HEK293 (cell line): ENCODE results near the gene LAP3.

Experiments
- CTCF ChIA-PET: fragments of 350-600 bp; formaldehyde crosslinking; extraction: SDS; loops from one replicate; lab custom pipeline; 2021; ENCODE audit warnings: antibody characterized with exemption; lab: Yijun Ruan, JAX
- POLR2A ChIA-PET: fragments of 300-600 bp; formaldehyde crosslinking; extraction: SDS; loops from one replicate; lab custom pipeline; 2020; ENCODE audit warnings: antibody characterized with exemption, inconsistent platforms; lab: Yijun Ruan, JAX
- H3K27ac ChIP-seq: fragments of 200-500 bp; sonication (Bioruptor generic); 2 replicates; pipeline ENCODE4 v1.5.1; 2014; ENCODE audit warnings: low read depth, low read length, control low read depth, inconsistent platforms; ENCODE audit errors: extremely low read depth
- H3K36me3 ChIP-seq, 2 experiments: fragments of 200-500 bp in 1 of 2; sonication (Bioruptor generic) in 1 of 2; 1 replicate in 1 of 2; 2 replicates in 1 of 2; pipeline ENCODE4 v1.5.1; 2014 to 2017; ENCODE audit warnings: inconsistent platforms in 2 of 2, low read length in 2 of 2; ENCODE audit not compliant: control insufficient read depth in 2 of 2, insufficient read depth in 1 of 2
- H3K4me1 ChIP-seq: fragments of 200-500 bp; sonication (Bioruptor generic); 2 replicates; pipeline ENCODE4 v1.5.1; 2014; ENCODE audit warnings: mild to moderate bottlenecking, low read length, inconsistent platforms; ENCODE audit not compliant: control insufficient read depth, insufficient read depth
- H3K4me3 ChIP-seq: 2 replicates; pipeline ENCODE4 v1.5.1; 2011; ENCODE audit warnings: low read depth, mild to moderate bottlenecking, control low read depth, low read length, moderate library complexity
- H3K9me3 ChIP-seq: fragments of 200-500 bp; sonication (Bioruptor generic); 2 replicates; pipeline ENCODE4 v1.5.1; 2014; ENCODE audit warnings: low read depth, low read length, inconsistent platforms; ENCODE audit not compliant: control insufficient read depth, insufficient read depth
- BCL11B ChIP-seq: fragments of 450-650 bp; formaldehyde crosslinking; IDR thresholded peaks from 2 replicates; pipeline ENCODE4 v1.5.1; 2016; ENCODE audit warnings: low read depth, missing biosample characterization, missing genetic modification characterization
- GLIS1 ChIP-seq: fragments of 450-650 bp; formaldehyde crosslinking; IDR thresholded peaks from 2 replicates; pipeline ENCODE4 v1.5.1; 2016; ENCODE audit warnings: missing biosample characterization, missing genetic modification characterization
- KLF8 ChIP-seq: fragments of 450-650 bp; formaldehyde crosslinking; IDR thresholded peaks from 2 replicates; pipeline ENCODE4 v1.5.1; 2016; ENCODE audit warnings: missing biosample characterization, missing genetic modification characterization
- OSR2 ChIP-seq: fragments of 450-650 bp; formaldehyde crosslinking; IDR thresholded peaks from 2 replicates; pipeline ENCODE4 v1.5.1; 2016; ENCODE audit warnings: missing biosample characterization, missing genetic modification characterization
- PBX3 ChIP-seq: sonication (generic); formaldehyde crosslinking; IDR thresholded peaks from 2 replicates; pipeline ENCODE4 v1.8.1; 2022; ENCODE audit warnings: mild to moderate bottlenecking, moderate library complexity, missing genetic modification reagents
- PRDM6 ChIP-seq: fragments of 450-650 bp; formaldehyde crosslinking; IDR thresholded peaks from 2 replicates; pipeline ENCODE4 v1.5.1; 2017; ENCODE audit warnings: missing biosample characterization, missing genetic modification characterization
- SETDB1 ChIP-seq: IDR thresholded peaks from one replicate; pipeline ENCODE4 v1.6.1; 2017; ENCODE audit warnings: mild to moderate bottlenecking, low read length, moderate library complexity, mixed read lengths; ENCODE audit not compliant: insufficient read length
- SP2 ChIP-seq: fragments of 450-650 bp; formaldehyde crosslinking; IDR thresholded peaks from 2 replicates; pipeline ENCODE4 v1.5.1; 2016; ENCODE audit warnings: missing biosample characterization, missing genetic modification characterization
- TSHZ1 ChIP-seq: fragments of 450-650 bp; formaldehyde crosslinking; IDR thresholded peaks from 2 replicates; pipeline ENCODE4 v1.5.1; 2016; ENCODE audit warnings: missing biosample characterization, missing genetic modification characterization, borderline replicate concordance
- ZNF140 ChIP-seq: fragments of 450-650 bp; formaldehyde crosslinking; IDR thresholded peaks from 2 replicates; pipeline ENCODE4 v1.5.1; 2016; ENCODE audit warnings: missing biosample characterization, missing genetic modification characterization
- ZNF2 ChIP-seq: fragments of 450-650 bp; formaldehyde crosslinking; IDR thresholded peaks from 2 replicates; pipeline ENCODE4 v1.5.1; 2016; ENCODE audit warnings: missing biosample characterization, missing genetic modification characterization
- ZNF221 ChIP-seq: fragments of 450-650 bp; formaldehyde crosslinking; IDR thresholded peaks from 2 replicates; pipeline ENCODE4 v1.5.1; 2017; ENCODE audit warnings: missing biosample characterization, missing genetic modification characterization, borderline replicate concordance
- ZNF266 ChIP-seq: fragments of 450-650 bp; formaldehyde crosslinking; IDR thresholded peaks from 2 replicates; pipeline ENCODE4 v1.5.1; 2016; ENCODE audit warnings: missing biosample characterization, missing genetic modification characterization, low read depth
- ZNF394 ChIP-seq: fragments of 450-650 bp; formaldehyde crosslinking; IDR thresholded peaks from 2 replicates; pipeline ENCODE4 v1.5.1; 2016; ENCODE audit warnings: missing biosample characterization, missing genetic modification characterization, mild to moderate bottlenecking, moderate library complexity, borderline replicate concordance
- ZNF416 ChIP-seq: fragments of 450-650 bp; formaldehyde crosslinking; IDR thresholded peaks from 2 replicates; pipeline ENCODE4 v1.5.1; 2016; ENCODE audit warnings: missing biosample characterization, missing genetic modification characterization
- ZNF473 ChIP-seq: fragments of 450-650 bp; formaldehyde crosslinking; IDR thresholded peaks from 2 replicates; pipeline ENCODE4 v1.5.1; 2017; ENCODE audit warnings: missing biosample characterization, missing genetic modification characterization
- ZNF529 ChIP-seq: fragments of 450-650 bp; formaldehyde crosslinking; IDR thresholded peaks from 2 replicates; pipeline ENCODE4 v1.5.1; 2017; ENCODE audit warnings: missing genetic modification characterization, missing biosample characterization; ENCODE audit not compliant: insufficient replicate concordance
- ZNF561 ChIP-seq: fragments of 450-650 bp; IDR thresholded peaks from 2 replicates; pipeline ENCODE4 v1.5.1; 2018; ENCODE audit warnings: missing biosample characterization, missing genetic modification characterization, borderline replicate concordance
- ZNF629 ChIP-seq: fragments of 450-650 bp; formaldehyde crosslinking; IDR thresholded peaks from 2 replicates; pipeline ENCODE4 v1.5.1; 2017; ENCODE audit warnings: missing biosample characterization, missing genetic modification characterization
- ZNF707 ChIP-seq: fragments of 450-650 bp; formaldehyde crosslinking; IDR thresholded peaks from 2 replicates; pipeline ENCODE4 v1.5.1; 2016; ENCODE audit warnings: missing biosample characterization, missing genetic modification characterization
- ZSCAN16 ChIP-seq: fragments of 450-650 bp; formaldehyde crosslinking; IDR thresholded peaks from 2 replicates; pipeline ENCODE4 v1.5.1; 2016; ENCODE audit warnings: missing biosample characterization, missing genetic modification characterization

Gene LAP3

GRCh38 chr4:17560065-17560673, 16.8 kb upstream of the LAP3 start (continued):
- no peak for TF ChIP-seq GLIS1 (tag by site-specific recombination)
- no peak for TF ChIP-seq ZNF473
- TF ChIP-seq ZNF394: no peak
- no peak for TF ChIP-seq SP2 (tag by site-specific recombination)
- TF ChIP-seq ZNF221: no peak
- no peak for TF ChIP-seq BCL11B (tag by site-specific recombination)

- no peak overlapping the region for H3K4me3 ChIP-seq
- TF ChIP-seq ZNF266 (tag by site-specific recombination) (no peak), PRDM6 (no peak), ZNF707 (tag by site-specific recombination) (no peak), TSHZ1 (tag by site-specific recombination) (no peak), PBX3 (CRISPR knock-in tag) (no peak), ZNF2 (tag by site-specific recombination) (no peak), OSR2 (tag by site-specific recombination) (no peak), ZNF561 (tag by site-specific recombination) (no peak), ZNF140 (tag by site-specific recombination) (no peak), KLF8 (tag by site-specific recombination) (no peak), ZNF416 (tag by site-specific recombination) (no peak), ZSCAN16 (tag by site-specific recombination) (no peak), ZNF529 (tag by site-specific recombination) (no peak), ZNF629 (no peak), SETDB1 (no peak)
- TF ChIP-seq, all 188 proteins: peak for 0
- no peak overlapping the region for H3K27ac ChIP-seq
Observed at GRCh38 chr4:17561195-17561909, 15.6 kb upstream of the LAP3 start.

More at GRCh38 chr4:17561195-17561909, 15.6 kb upstream of the LAP3 start:
- Histone ChIP-seq H3K36me3 (no peaks in the 10 kb centered on the region), H3K4me1 (no peaks in the 10 kb centered on the region), H3K9me3 (no peaks in the 10 kb centered on the region)
- ChIA-PET POLR2A (no interaction called here), CTCF (no interaction called here)
